ENCODE results near the gene TBKBP1.

- no peak for TF ChIP-seq CTCF (IDR thresholded peaks at IDR 0.05; ENCODE audit: extremely low read depth in 1 of 2, insufficient read depth in 1 of 2, low read depth in 1 of 2, low read length in 2 of 2)
- no peak for TF ChIP-seq EZH2 (IDR thresholded peaks at IDR 0.05; ENCODE audit: borderline replicate concordance, low read depth, low read length, severe bottlenecking)
- TF ChIP-seq POLR2A (IDR thresholded peaks at IDR 0.05; ENCODE audit: low read depth, low read length) = no peak
Observed at GRCh38 chr17:47660064-47660492, 33.9 kb upstream of the TBKBP1 start.
